ENCODE data around the gene KHDRBS1. TPM values are rescaled to one million over a fixed set of nuclear protein-coding genes. Genes with fewer than 3 reads are reported as not detected.

Gene KHDRBS1
- polyA plus RNA-seq, 1 donor from 2014 or later, result 214 TPM

DNA sequence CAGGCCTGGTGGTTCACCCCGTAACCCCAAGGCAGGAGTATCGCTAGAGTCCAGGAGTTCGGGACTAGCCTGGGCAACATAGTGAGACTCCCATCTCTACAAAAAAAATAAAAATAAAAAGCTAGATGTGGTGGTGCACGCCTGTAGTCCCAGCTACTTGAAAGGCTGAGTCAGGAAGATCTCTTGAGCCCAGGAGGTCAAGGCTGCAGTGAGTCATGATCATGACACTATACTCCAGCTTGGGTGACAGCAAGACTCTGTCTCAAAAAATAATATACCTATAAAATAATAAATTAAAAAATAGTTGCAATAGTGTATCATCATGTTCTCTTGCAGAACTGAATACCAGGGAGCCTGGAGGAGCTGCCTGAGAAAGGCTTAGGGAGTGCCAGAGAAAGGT, 39.2 kb downstream of the KHDRBS1 start:
- H3K27me3 ChIP-seq (ENCODE audit: insufficient read depth, low read depth, low read length), result no peaks in the 10 kb centered on the region
- H3K27ac ChIP-seq (ENCODE audit: low read length), result no peak overlapping the region
- no peaks in the 10 kb centered on the region for H4K20me1 ChIP-seq (ENCODE audit: insufficient read depth)
- H3K9me2 ChIP-seq (ENCODE audit: insufficient read depth, low read length), result no peaks in the 10 kb centered on the region
- H3K36me3 ChIP-seq (ENCODE audit: insufficient read depth, low read length), result peaks cover 11% of the 10 kb centered on the region
- H2AFZ ChIP-seq (ENCODE audit: low read depth, low read length), result no peak overlapping the region
- H3K9me3 ChIP-seq (ENCODE audit: low read length), result no peaks in the 10 kb centered on the region
- TF ChIP-seq EP300 (conservative IDR thresholded peaks at IDR 0.05; ENCODE audit: poor library complexity, severe bottlenecking) (no peak), RAD21 (conservative IDR thresholded peaks at IDR 0.05) (no peak), MXI1 (conservative IDR thresholded peaks at IDR 0.05; ENCODE audit: poor library complexity, severe bottlenecking) (no peak), POLR2AphosphoS5 (IDR thresholded peaks at IDR 0.05) (no peak), SMC3 (conservative IDR thresholded peaks at IDR 0.05; ENCODE audit: poor library complexity) (no peak), TAF1 (IDR thresholded peaks at IDR 0.05; ENCODE audit: low read depth) (no peak), EZH2 (IDR thresholded peaks at IDR 0.05; ENCODE audit: borderline replicate concordance, insufficient read depth, low read length, poor library complexity, severe bottlenecking) (no peak)
- TF ChIP-seq, protein P1, sequence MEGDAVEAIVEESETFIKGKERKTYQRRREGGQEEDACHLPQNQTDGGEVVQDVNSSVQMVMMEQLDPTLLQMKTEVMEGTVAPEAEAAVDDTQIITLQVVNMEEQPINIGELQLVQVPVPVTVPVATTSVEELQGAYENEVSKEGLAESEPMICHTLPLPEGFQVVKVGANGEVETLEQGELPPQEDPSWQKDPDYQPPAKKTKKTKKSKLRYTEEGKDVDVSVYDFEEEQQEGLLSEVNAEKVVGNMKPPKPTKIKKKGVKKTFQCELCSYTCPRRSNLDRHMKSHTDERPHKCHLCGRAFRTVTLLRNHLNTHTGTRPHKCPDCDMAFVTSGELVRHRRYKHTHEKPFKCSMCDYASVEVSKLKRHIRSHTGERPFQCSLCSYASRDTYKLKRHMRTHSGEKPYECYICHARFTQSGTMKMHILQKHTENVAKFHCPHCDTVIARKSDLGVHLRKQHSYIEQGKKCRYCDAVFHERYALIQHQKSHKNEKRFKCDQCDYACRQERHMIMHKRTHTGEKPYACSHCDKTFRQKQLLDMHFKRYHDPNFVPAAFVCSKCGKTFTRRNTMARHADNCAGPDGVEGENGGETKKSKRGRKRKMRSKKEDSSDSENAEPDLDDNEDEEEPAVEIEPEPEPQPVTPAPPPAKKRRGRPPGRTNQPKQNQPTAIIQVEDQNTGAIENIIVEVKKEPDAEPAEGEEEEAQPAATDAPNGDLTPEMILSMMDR (IDR thresholded peaks at IDR 0.05; ENCODE audit: poor library complexity, severe bottlenecking), result no peak
- TF ChIP-seq, protein P2, sequence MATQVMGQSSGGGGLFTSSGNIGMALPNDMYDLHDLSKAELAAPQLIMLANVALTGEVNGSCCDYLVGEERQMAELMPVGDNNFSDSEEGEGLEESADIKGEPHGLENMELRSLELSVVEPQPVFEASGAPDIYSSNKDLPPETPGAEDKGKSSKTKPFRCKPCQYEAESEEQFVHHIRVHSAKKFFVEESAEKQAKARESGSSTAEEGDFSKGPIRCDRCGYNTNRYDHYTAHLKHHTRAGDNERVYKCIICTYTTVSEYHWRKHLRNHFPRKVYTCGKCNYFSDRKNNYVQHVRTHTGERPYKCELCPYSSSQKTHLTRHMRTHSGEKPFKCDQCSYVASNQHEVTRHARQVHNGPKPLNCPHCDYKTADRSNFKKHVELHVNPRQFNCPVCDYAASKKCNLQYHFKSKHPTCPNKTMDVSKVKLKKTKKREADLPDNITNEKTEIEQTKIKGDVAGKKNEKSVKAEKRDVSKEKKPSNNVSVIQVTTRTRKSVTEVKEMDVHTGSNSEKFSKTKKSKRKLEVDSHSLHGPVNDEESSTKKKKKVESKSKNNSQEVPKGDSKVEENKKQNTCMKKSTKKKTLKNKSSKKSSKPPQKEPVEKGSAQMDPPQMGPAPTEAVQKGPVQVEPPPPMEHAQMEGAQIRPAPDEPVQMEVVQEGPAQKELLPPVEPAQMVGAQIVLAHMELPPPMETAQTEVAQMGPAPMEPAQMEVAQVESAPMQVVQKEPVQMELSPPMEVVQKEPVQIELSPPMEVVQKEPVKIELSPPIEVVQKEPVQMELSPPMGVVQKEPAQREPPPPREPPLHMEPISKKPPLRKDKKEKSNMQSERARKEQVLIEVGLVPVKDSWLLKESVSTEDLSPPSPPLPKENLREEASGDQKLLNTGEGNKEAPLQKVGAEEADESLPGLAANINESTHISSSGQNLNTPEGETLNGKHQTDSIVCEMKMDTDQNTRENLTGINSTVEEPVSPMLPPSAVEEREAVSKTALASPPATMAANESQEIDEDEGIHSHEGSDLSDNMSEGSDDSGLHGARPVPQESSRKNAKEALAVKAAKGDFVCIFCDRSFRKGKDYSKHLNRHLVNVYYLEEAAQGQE (IDR thresholded peaks at IDR 0.05; ENCODE audit: borderline replicate concordance), result no peak
- H3K79me2 ChIP-seq (replicated peaks; ENCODE audit: insufficient read depth, low read length), result peaks cover 2% of the 10 kb centered on the region
- no peak overlapping the region for H3K4me2 ChIP-seq (ENCODE audit: low read length)
- H3K9ac ChIP-seq (ENCODE audit: low read length), result no peak overlapping the region
- H3K4me3 ChIP-seq (ENCODE audit: low read length), result no peak overlapping the region
- H3F3A ChIP-seq (ENCODE audit: insufficient read depth, low read length, poor library complexity, severe bottlenecking), result no peaks in the 10 kb centered on the region

DNA sequence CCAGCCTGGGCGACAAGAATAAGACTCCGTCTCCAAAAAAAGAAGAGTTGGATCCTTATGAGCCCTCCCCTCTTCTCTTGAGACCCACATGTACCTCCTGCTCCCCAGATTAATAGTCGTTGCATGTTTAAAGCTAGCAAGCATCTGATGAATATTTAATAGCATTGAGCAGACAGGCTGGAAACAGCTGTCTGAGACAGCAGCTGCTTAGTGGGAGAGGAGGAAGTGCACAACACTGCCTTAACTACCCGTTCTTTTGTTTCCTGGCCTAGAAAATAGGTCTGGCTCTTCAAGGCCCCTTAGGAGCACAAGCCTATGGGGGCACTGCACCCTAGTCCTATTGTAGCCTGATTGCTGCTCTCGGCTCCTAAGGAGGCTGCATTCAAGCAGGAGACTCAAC, 41.7 kb downstream of the KHDRBS1 start:
- Histone ChIP-seq H3F3A (ENCODE audit: insufficient read depth, low read length, poor library complexity, severe bottlenecking) (no peaks in the 10 kb centered on the region), H3K4me2 (ENCODE audit: low read length) (no peak overlapping the region), H3K9me3 (ENCODE audit: low read length) (no peaks in the 10 kb centered on the region), H3K27ac (ENCODE audit: low read length) (no peak overlapping the region), H3K36me3 (ENCODE audit: insufficient read depth, low read length) (peaks cover 14% of the 10 kb centered on the region), H3K9me2 (ENCODE audit: insufficient read depth, low read length) (no peaks in the 10 kb centered on the region), H3K27me3 (ENCODE audit: insufficient read depth, low read depth, low read length) (no peaks in the 10 kb centered on the region), H3K79me2 (replicated peaks; ENCODE audit: insufficient read depth, low read length) (peaks cover 2% of the 10 kb centered on the region), H4K20me1 (ENCODE audit: insufficient read depth) (no peaks in the 10 kb centered on the region), H3K4me3 (ENCODE audit: low read length) (no peak overlapping the region), H2AFZ (ENCODE audit: low read depth, low read length) (no peak overlapping the region), H3K9ac (ENCODE audit: low read length) (no peak overlapping the region)
- TF ChIP-seq EZH2 (IDR thresholded peaks at IDR 0.05; ENCODE audit: borderline replicate concordance, insufficient read depth, low read length, poor library complexity, severe bottlenecking) (no peak), RAD21 (conservative IDR thresholded peaks at IDR 0.05) (no peak), EP300 (conservative IDR thresholded peaks at IDR 0.05; ENCODE audit: poor library complexity, severe bottlenecking) (no peak), POLR2AphosphoS5 (IDR thresholded peaks at IDR 0.05) (no peak), SMC3 (conservative IDR thresholded peaks at IDR 0.05; ENCODE audit: poor library complexity) (no peak)

All from neural cell (in vitro differentiated cells).